ENCODE data around the gene NEK10. TPM values are rescaled to one million over a fixed set of nuclear protein-coding genes. Genes with fewer than 3 reads are reported as not detected.

The NEK10 gene
- total RNA-seq, 1 donor from 2014 or later: 9.4 TPM

- no peak for DNase-seq (ENCODE audit: low spot score)
Measured at GRCh38 chr3:27105904-27106303, 263.3 kb downstream of the NEK10 start.

DNA sequence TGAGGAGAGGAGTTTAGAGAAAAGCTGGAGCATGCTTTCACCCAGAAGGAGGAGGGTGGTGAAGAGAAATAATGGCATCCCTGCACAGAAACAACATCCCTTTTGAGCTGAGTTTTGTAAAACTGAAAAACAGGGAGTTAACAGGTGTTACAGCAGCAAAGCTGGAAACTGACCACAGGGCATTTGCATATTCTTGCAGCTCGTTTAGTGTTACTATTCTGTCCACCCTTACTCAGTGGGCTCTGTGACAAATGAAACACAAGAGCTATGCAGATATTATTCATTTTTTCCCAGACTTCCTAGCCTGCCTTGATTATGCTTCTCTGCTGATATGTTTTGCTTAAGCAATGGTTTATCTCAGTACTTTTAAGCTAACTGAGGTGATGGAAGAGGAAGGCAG lies 272.0 kb downstream of the NEK10 start:
- no peak for DNase-seq (ENCODE audit: low spot score)

GRCh38 chr3:27095553-27096222 lies 273.5 kb downstream of the NEK10 start:
- DNase-seq (ENCODE audit: low spot score): no peak

DNA sequence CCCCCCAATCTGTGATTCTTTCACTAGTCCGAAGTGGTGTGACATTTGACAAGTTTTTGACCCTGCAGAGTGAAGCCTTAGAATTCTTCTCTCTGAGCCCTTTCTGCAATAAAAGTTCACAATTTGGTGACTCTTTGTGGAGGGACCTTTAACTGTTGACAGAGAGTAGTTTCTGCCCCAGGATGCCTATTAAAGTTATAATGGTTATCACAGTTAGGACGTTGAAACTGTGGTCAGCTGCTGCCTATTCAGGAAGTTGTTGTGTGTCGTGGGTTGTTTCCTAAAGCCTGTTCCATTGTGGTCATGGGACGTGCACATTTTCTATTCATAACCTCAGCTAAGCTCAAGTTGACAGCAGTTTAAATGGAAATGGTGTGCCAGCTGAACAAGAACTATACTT lies 274.5 kb downstream of the NEK10 start:
- no peak for DNase-seq (ENCODE audit: low spot score)

GRCh38 chr3:27093771-27094170 lies 275.4 kb downstream of the NEK10 start:
- no peak for DNase-seq (ENCODE audit: low spot score)

DNA sequence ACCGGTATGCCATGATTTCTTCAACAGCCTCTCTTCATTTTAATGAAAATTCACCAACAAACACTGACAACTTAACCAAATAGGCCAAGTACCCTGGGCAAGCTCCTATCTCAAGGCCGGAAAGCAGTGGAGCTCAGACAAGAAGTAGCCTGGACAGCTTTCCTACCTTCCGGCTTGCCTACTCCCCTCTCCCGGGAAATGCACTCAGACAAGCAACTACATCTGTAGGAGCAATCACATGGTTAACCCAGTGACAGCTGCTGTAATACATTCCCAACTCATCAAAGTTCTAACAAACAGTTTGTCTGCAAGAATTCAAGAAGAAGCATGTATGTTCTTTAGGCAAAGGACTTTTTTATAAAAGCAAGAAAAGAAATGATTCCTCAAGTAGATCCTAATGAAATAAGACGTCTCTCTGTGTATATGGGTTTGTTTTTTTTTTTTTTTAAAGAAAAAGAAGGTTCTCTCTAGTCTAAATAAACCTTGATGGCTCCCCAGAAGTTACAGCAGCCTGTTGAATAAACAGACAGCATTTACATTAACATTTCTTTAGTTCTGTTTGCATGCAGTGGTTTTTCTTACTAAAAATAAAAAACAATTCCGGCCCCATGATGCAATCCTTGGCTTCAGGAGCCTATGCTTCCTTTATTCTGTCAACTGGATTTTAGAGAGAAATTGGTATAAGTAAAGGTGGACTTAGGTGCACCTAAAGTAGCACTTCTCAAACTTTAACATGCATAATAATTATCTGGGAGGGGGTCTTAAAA lies 278.7 kb downstream of the NEK10 start:
- DNase-seq (ENCODE audit: low spot score): no peak

DNA sequence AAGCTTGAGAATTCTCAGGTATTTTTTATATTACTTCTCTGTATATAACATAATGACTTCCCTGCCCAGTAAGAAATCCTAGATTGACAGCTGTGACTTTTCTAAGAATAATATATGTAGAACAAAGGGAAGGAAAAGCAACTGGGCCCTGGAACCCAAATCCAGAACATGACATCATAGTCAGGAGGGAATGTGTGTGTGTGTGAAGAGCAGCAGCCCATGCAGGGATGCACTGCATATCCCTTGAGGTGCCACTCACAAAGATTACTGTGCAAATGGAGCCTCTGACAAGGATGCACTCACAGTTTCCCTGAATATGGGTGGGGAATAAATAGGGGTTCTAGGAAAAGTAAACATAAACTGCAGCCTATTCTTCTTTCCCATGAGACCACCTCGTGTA lies 279.5 kb downstream of the NEK10 start:
- DNase-seq (ENCODE audit: low spot score): no peak

DNA sequence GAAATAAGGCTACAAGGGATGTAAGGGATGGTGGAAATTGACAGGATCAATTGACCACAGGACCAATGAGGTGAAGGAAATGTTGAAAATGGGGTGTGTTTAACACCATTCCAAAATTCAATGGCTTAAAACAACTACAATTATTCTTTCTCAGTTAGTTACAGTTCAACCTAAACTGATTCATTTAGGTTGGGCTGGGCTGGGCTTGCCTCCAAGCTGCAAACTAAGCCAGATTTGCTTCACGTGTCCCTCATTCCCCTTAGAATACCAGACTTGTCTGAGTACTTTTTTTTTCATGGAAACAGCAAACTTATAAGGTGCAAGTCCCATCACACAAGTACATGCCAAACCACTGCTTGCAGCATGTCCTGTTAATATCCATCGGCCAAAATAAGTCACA lies 280.1 kb downstream of the NEK10 start:
- no peak for DNase-seq (ENCODE audit: low spot score)

- no peak for DNase-seq (ENCODE audit: low spot score)
Measured at GRCh38 chr3:27085829-27086730, 283.1 kb downstream of the NEK10 start.

- DNase-seq (ENCODE audit: low spot score): no peak
Measured at GRCh38 chr3:27081992-27082607, 287.1 kb downstream of the NEK10 start.

GRCh38 chr3:27081566-27081965 lies 287.6 kb downstream of the NEK10 start:
- DNase-seq (ENCODE audit: low spot score): no peak

- DNase-seq (ENCODE audit: low spot score): no peak
Measured at GRCh38 chr3:27080258-27080525, 289.0 kb downstream of the NEK10 start.

DNA sequence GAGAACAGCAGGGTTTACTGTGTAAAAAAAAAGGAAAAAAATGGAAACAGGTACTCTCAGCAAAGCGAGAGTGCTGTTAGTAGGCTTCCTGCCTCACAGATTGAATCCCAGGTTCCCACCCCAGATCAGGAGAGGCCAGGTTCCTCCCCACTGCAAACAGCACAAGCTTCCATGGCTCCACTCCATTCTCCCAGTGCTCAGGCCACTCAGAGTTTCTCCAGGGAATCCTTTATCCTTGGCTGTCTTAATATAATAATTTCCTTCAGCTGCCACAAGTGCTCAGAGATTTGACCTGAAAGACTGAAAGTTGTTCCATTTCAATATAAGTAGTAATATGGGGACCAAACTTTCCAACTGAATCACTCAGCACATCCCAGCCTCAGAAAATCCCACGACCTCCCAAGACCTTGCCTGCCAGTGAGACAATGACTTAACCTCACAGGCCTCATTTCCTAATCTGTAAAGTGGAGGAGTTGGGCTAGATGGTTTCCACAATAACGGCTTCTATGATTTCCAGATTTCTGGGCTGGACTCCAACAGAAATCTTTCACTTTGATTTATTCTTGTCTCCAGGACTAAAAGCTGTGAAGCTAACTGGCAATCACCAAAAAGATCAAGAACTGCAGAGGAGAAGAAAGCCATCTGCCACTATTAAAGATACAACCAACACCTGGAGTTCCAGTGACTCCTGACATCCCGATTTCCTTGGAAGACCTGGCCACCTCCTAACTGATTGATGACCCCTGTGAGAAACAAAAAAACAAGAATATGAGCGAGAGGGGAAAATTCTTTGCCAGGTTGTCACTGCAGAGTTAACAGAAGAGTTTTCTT lies 289.5 kb downstream of the NEK10 start:
- DNase-seq (ENCODE audit: low spot score): no peak

- DNase-seq (ENCODE audit: low spot score): no peak
Measured at GRCh38 chr3:27078246-27078913, 290.8 kb downstream of the NEK10 start.

- DNase-seq (ENCODE audit: low spot score): no peak
Measured at GRCh38 chr3:27076815-27077630, 292.2 kb downstream of the NEK10 start.

- no peak for DNase-seq (ENCODE audit: low spot score)
Measured at GRCh38 chr3:27074914-27075313, 294.3 kb downstream of the NEK10 start.

GRCh38 chr3:27073912-27074311 lies 295.3 kb downstream of the NEK10 start:
- DNase-seq (ENCODE audit: low spot score): no peak

DNA sequence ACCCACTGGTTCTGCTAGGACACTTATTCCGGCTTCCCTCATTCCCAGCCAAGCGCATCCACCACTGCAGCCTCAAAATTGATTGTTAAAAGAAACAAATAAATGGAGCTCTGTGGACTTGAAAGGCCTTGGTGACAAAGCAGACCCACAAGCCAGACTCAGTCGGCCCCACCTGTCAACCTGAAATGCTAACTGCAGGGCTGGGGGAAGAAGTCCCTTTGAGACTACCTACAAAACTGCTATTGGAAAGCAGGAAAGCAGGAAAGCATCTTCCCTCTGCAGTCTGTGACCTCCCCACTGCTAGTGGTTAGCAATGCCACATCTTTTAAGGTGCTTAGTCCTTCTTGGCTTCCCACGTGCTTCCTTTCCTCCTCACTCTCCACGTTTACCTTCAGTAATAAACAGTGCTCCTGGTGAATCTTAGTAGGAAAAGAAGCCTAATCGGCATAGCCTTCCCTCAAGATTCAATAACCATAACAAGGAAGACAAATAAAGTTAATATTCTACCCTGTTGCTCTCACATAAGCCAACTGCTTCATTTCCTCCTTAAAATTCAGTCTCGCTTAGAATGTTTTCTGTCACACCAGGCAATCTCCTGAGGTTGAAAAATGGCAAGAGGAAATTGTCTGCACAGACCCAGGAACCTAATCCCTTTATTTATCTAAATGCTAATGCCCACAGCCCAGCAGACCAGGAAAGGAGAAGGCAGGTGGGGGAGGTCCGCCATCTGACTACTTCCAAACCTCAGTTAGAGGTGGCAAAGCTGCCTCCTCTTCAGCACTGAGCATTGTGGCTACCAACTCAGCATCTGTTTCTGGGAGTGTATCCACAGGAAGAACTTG lies 296.2 kb downstream of the NEK10 start:
- DNase-seq (ENCODE audit: low spot score): no peak

GRCh38 chr3:27060336-27060735 lies 308.8 kb downstream of the NEK10 start:
- DNase-seq (ENCODE audit: low spot score): no peak
